ENCODE results near the gene HGFAC.

GRCh38 chr4:3427134-3427476 is 14.7 kb upstream of the HGFAC start:
- TF ChIP-seq, protein P1, sequence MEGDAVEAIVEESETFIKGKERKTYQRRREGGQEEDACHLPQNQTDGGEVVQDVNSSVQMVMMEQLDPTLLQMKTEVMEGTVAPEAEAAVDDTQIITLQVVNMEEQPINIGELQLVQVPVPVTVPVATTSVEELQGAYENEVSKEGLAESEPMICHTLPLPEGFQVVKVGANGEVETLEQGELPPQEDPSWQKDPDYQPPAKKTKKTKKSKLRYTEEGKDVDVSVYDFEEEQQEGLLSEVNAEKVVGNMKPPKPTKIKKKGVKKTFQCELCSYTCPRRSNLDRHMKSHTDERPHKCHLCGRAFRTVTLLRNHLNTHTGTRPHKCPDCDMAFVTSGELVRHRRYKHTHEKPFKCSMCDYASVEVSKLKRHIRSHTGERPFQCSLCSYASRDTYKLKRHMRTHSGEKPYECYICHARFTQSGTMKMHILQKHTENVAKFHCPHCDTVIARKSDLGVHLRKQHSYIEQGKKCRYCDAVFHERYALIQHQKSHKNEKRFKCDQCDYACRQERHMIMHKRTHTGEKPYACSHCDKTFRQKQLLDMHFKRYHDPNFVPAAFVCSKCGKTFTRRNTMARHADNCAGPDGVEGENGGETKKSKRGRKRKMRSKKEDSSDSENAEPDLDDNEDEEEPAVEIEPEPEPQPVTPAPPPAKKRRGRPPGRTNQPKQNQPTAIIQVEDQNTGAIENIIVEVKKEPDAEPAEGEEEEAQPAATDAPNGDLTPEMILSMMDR (IDR thresholded peaks at IDR 0.05): no peak
- no peak for TF ChIP-seq POLR2A (IDR thresholded peaks at IDR 0.05)
